WTC11 (cell line): ENCODE results near the gene BACH2. TPM values are rescaled to one million over a fixed set of nuclear protein-coding genes. Genes with fewer than 3 reads are reported as not detected.

Source experiments
- ATAC-seq: fragments of 200-7000 bp; cut with Tn5 transposase; 2 replicates; pipeline ENCODE4 v1.10.0; 2021; ENCODE audit warnings: mild to moderate bottlenecking, moderate library complexity
- CTCF ChIA-PET: fragments of 300-600 bp; sonication (Branson Sonifier 250); formaldehyde crosslinking; loops from one replicate; lab custom pipeline; 2021; ENCODE audit warnings: antibody characterized with exemption; lab: Charles Lee
- POLR2A ChIA-PET: fragments of 350-600 bp; sonication (Branson Sonifier 250); formaldehyde crosslinking; loops from one replicate; lab custom pipeline; 2021; ENCODE audit warnings: antibody characterized with exemption; lab: Charles Lee
- DNase-seq: peaks from one replicate; pipeline ENCODE4 v3.0.0; 2021; ENCODE audit warnings: low spot score
- H3K27ac Mint-ChIP-seq: 2 replicates; pipeline ENCODE4 v1.8.0; 2021; ENCODE audit warnings: mixed read lengths
- H3K27me3 Mint-ChIP-seq: 2 replicates; pipeline ENCODE4 v1.8.0; 2021; ENCODE audit warnings: low read depth, mild to moderate bottlenecking, moderate library complexity, mixed read lengths
- H3K36me3 Mint-ChIP-seq: 2 replicates; pipeline ENCODE4 v1.8.0; 2021; ENCODE audit warnings: mixed read lengths
- H3K4me1 Mint-ChIP-seq: 2 replicates; pipeline ENCODE4 v1.8.0; 2022; ENCODE audit warnings: mixed read lengths
- H3K4me3 Mint-ChIP-seq: 2 replicates; pipeline ENCODE4 v1.8.0; 2021; ENCODE audit warnings: mild to moderate bottlenecking, moderate library complexity, mixed read lengths
- H3K9me3 Mint-ChIP-seq: 2 replicates; pipeline ENCODE4 v1.8.0; 2021; ENCODE audit warnings: mixed read lengths
- ATF3 ChIP-seq: sonication (generic); formaldehyde crosslinking; conservative IDR thresholded peaks from 2 replicates; pipeline ENCODE4 v1.8.1; 2022; ENCODE audit warnings: mild to moderate bottlenecking, missing genetic modification reagents
- CREM ChIP-seq: sonication (generic); formaldehyde crosslinking; IDR thresholded peaks from 2 replicates; pipeline ENCODE4 v1.8.1; 2022; ENCODE audit warnings: mild to moderate bottlenecking, missing genetic modification reagents, moderate library complexity
- E2F4 ChIP-seq: sonication (generic); formaldehyde crosslinking; IDR thresholded peaks from 2 replicates; pipeline ENCODE4 v1.8.1; 2022; ENCODE audit warnings: low read depth, mild to moderate bottlenecking, moderate library complexity, missing genetic modification reagents, borderline replicate concordance
- GABPB1 ChIP-seq: sonication (generic); formaldehyde crosslinking; IDR thresholded peaks from 2 replicates; pipeline ENCODE4 v1.8.1; 2023; ENCODE audit warnings: mild to moderate bottlenecking, missing genetic modification reagents
- HMGA2 ChIP-seq: fragments of 250-450 bp; sonication (Bioruptor Pico); IDR thresholded peaks from 2 replicates; pipeline ENCODE4 v1.4.0; 2021; ENCODE audit warnings: mild to moderate bottlenecking, moderate library complexity
- JAZF1 ChIP-seq: fragments of 250-450 bp; sonication (Bioruptor Pico); IDR thresholded peaks from 2 replicates; pipeline ENCODE4 v1.9.0; 2021; ENCODE audit warnings: moderate library complexity, mild to moderate bottlenecking, inconsistent platforms
- MLX ChIP-seq: sonication (generic); formaldehyde crosslinking; IDR thresholded peaks from 2 replicates; pipeline ENCODE4 v1.8.1; 2023; ENCODE audit warnings: mild to moderate bottlenecking, missing genetic modification reagents, moderate library complexity
- OVOL2 ChIP-seq: fragments of 250-450 bp; sonication (Bioruptor Pico); IDR thresholded peaks from 2 replicates; pipeline ENCODE4 v1.9.0; 2021; ENCODE audit warnings: mild to moderate bottlenecking, borderline replicate concordance
- PRDM15 ChIP-seq: sonication (generic); formaldehyde crosslinking; IDR thresholded peaks from 2 replicates; pipeline ENCODE4 v1.8.0; 2022; ENCODE audit warnings: missing genetic modification reagents
- RORB ChIP-seq: fragments of 250-450 bp; sonication (Bioruptor Pico); IDR thresholded peaks from 2 replicates; pipeline ENCODE4 v1.9.0; 2021; ENCODE audit warnings: mild to moderate bottlenecking
- SOX15 ChIP-seq: fragments of 250-450 bp; sonication (Bioruptor Pico); IDR thresholded peaks from 2 replicates; pipeline ENCODE4 v1.9.0; 2021; ENCODE audit warnings: mild to moderate bottlenecking
- TCF7 ChIP-seq: sonication (generic); formaldehyde crosslinking; IDR thresholded peaks from 2 replicates; pipeline ENCODE4 v1.8.0; 2022; ENCODE audit warnings: mild to moderate bottlenecking, low read depth, missing genetic modification reagents, moderate library complexity
- ZBTB21 ChIP-seq: sonication (generic); formaldehyde crosslinking; IDR thresholded peaks from 2 replicates; pipeline ENCODE4 v1.8.1; 2023; ENCODE audit warnings: mild to moderate bottlenecking, missing genetic modification reagents, borderline replicate concordance
- ZNF232 ChIP-seq: sonication (generic); formaldehyde crosslinking; IDR thresholded peaks from 2 replicates; pipeline ENCODE4 v1.8.0; 2022; ENCODE audit warnings: mild to moderate bottlenecking, missing genetic modification reagents
- ZNF425 ChIP-seq: fragments of 250-450 bp; sonication (Bioruptor Pico); conservative IDR thresholded peaks from 2 replicates; pipeline ENCODE4 v1.9.0; 2021; ENCODE audit warnings: mild to moderate bottlenecking
- total RNA-seq: library from RNA; stranded (reverse); gene quantifications from 3 replicates; pipeline ENCODE4 v1.2.3, GENCODE V29; 2021
- TF ChIP-seq, protein P1 (sequence below): sonication (generic); formaldehyde crosslinking; IDR thresholded peaks from 2 replicates; pipeline ENCODE4 v1.8.1; 2022; ENCODE audit warnings: mild to moderate bottlenecking, missing genetic modification reagents, moderate library complexity, borderline replicate concordance
- TF ChIP-seq, protein P2 (sequence below): sonication (generic); formaldehyde crosslinking; IDR thresholded peaks from 2 replicates; pipeline ENCODE4 v1.8.1; 2023; ENCODE audit warnings: mild to moderate bottlenecking, missing genetic modification reagents
- TF ChIP-seq, protein P3 (sequence below): sonication (generic); formaldehyde crosslinking; IDR thresholded peaks from 2 replicates; pipeline ENCODE4 v1.8.0; 2022; ENCODE audit warnings: mild to moderate bottlenecking, missing genetic modification reagents
- TF ChIP-seq, protein P4 (sequence below): sonication (generic); formaldehyde crosslinking; IDR thresholded peaks from 2 replicates; pipeline ENCODE4 v1.8.0; 2022; ENCODE audit warnings: mild to moderate bottlenecking, missing genetic modification reagents
- TF ChIP-seq, protein P5 (sequence below): sonication (generic); formaldehyde crosslinking; IDR thresholded peaks from 2 replicates; pipeline ENCODE4 v1.8.1; 2023; ENCODE audit warnings: mild to moderate bottlenecking, missing genetic modification reagents

The BACH2 gene
- total RNA-seq, 1 experiment from 2014 or later: 5.9 TPM

GRCh38 chr6:90131614-90132423, 164.8 kb downstream of the BACH2 start:
- H3K4me1 Mint-ChIP-seq: no peaks in the 10 kb centered on the region
- TF ChIP-seq ZNF425 (CRISPR knock-in tag) (no peak), JAZF1 (CRISPR knock-in tag) (no peak), PRDM15 (CRISPR knock-in tag) (no peak), MLX (no peak), TCF7 (no peak), SOX15 (no peak), GABPB1 (no peak), RORB (no peak), E2F4 (CRISPR knock-in tag) (no peak), ATF3 (CRISPR knock-in tag) (no peak), OVOL2 (CRISPR knock-in tag) (no peak), ZNF232 (CRISPR knock-in tag) (no peak), HMGA2 (CRISPR knock-in tag) (no peak), CREM (CRISPR knock-in tag) (no peak), ZBTB21 (CRISPR knock-in tag) (no peak)
- TF ChIP-seq, protein P1, sequence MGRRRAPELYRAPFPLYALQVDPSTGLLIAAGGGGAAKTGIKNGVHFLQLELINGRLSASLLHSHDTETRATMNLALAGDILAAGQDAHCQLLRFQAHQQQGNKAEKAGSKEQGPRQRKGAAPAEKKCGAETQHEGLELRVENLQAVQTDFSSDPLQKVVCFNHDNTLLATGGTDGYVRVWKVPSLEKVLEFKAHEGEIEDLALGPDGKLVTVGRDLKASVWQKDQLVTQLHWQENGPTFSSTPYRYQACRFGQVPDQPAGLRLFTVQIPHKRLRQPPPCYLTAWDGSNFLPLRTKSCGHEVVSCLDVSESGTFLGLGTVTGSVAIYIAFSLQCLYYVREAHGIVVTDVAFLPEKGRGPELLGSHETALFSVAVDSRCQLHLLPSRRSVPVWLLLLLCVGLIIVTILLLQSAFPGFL (CRISPR knock-in tag): no peak
- TF ChIP-seq, protein P2, sequence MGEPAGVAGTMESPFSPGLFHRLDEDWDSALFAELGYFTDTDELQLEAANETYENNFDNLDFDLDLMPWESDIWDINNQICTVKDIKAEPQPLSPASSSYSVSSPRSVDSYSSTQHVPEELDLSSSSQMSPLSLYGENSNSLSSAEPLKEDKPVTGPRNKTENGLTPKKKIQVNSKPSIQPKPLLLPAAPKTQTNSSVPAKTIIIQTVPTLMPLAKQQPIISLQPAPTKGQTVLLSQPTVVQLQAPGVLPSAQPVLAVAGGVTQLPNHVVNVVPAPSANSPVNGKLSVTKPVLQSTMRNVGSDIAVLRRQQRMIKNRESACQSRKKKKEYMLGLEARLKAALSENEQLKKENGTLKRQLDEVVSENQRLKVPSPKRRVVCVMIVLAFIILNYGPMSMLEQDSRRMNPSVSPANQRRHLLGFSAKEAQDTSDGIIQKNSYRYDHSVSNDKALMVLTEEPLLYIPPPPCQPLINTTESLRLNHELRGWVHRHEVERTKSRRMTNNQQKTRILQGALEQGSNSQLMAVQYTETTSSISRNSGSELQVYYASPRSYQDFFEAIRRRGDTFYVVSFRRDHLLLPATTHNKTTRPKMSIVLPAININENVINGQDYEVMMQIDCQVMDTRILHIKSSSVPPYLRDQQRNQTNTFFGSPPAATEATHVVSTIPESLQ: no peak
- TF ChIP-seq, protein P3, sequence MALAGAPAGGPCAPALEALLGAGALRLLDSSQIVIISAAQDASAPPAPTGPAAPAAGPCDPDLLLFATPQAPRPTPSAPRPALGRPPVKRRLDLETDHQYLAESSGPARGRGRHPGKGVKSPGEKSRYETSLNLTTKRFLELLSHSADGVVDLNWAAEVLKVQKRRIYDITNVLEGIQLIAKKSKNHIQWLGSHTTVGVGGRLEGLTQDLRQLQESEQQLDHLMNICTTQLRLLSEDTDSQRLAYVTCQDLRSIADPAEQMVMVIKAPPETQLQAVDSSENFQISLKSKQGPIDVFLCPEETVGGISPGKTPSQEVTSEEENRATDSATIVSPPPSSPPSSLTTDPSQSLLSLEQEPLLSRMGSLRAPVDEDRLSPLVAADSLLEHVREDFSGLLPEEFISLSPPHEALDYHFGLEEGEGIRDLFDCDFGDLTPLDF (CRISPR knock-in tag): no peak
- TF ChIP-seq, protein P4, sequence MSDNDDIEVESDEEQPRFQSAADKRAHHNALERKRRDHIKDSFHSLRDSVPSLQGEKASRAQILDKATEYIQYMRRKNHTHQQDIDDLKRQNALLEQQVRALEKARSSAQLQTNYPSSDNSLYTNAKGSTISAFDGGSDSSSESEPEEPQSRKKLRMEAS: no peak
- TF ChIP-seq, protein P5, sequence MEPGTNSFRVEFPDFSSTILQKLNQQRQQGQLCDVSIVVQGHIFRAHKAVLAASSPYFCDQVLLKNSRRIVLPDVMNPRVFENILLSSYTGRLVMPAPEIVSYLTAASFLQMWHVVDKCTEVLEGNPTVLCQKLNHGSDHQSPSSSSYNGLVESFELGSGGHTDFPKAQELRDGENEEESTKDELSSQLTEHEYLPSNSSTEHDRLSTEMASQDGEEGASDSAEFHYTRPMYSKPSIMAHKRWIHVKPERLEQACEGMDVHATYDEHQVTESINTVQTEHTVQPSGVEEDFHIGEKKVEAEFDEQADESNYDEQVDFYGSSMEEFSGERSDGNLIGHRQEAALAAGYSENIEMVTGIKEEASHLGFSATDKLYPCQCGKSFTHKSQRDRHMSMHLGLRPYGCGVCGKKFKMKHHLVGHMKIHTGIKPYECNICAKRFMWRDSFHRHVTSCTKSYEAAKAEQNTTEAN: no peak
- no peaks in the 10 kb centered on the region for H3K9me3 Mint-ChIP-seq
- ATAC-seq: no peak
- ChIA-PET CTCF (no interaction called here), POLR2A (no interaction called here)
- no peak for DNase-seq
- no peak overlapping the region for H3K4me3 Mint-ChIP-seq
- H3K27me3 Mint-ChIP-seq: no peaks in the 10 kb centered on the region
- no peaks in the 10 kb centered on the region for H3K36me3 Mint-ChIP-seq
- H3K27ac Mint-ChIP-seq: no peak overlapping the region
